ENCODE results near the gene KCNH1. TPM values are rescaled to one million over a fixed set of nuclear protein-coding genes. Genes with fewer than 3 reads are reported as not detected.

KCNH1 gene
- total RNA-seq, 1 donor = 41.3 TPM

GRCh38 chr1:211019266-211019665 is 114.7 kb downstream of the KCNH1 start:
- H3K36me3 ChIP-seq (ENCODE audit: insufficient read depth, low read length) = no peaks in the 10 kb centered on the region
- no peak overlapping the region for H3K4me3 ChIP-seq (ENCODE audit: insufficient read depth, low read length)
- H3K4me2 ChIP-seq (ENCODE audit: insufficient read depth, low read length) = no peak overlapping the region
- no peaks in the 10 kb centered on the region for H3K4me1 ChIP-seq (ENCODE audit: insufficient read depth, low read length)
- TF ChIP-seq CTCF (IDR thresholded peaks at IDR 0.05; ENCODE audit: extremely low read depth, low read depth, low read length) = no peak
- no peak overlapping the region for H3K27ac ChIP-seq (ENCODE audit: low read depth, low read length)
- no peak for DNase-seq (ENCODE audit: insufficient read length, low spot score, missing footprints)
- no peak overlapping the region for H2AFZ ChIP-seq (ENCODE audit: low read length)
- no peaks in the 10 kb centered on the region for H4K20me1 ChIP-seq (ENCODE audit: insufficient read depth, low read length)
- H3K79me2 ChIP-seq (ENCODE audit: insufficient read depth, low read length) = no peaks in the 10 kb centered on the region
- no peaks in the 10 kb centered on the region for H3K27me3 ChIP-seq (ENCODE audit: insufficient read depth, low read length)
- no peaks in the 10 kb centered on the region for H3K9me3 ChIP-seq (ENCODE audit: low read depth, low read length)

GRCh38 chr1:211018690-211019089 is 115.3 kb downstream of the KCNH1 start:
- no peaks in the 10 kb centered on the region for H3K36me3 ChIP-seq (ENCODE audit: insufficient read depth, low read length)
- H3K4me2 ChIP-seq (ENCODE audit: insufficient read depth, low read length) = no peak overlapping the region
- DNase-seq (ENCODE audit: insufficient read length, low spot score, missing footprints) = no peak
- no peaks in the 10 kb centered on the region for H3K27me3 ChIP-seq (ENCODE audit: insufficient read depth, low read length)
- H3K4me1 ChIP-seq (ENCODE audit: insufficient read depth, low read length) = peaks cover 3% of the 10 kb centered on the region
- H2AFZ ChIP-seq (ENCODE audit: low read length) = no peak overlapping the region
- H4K20me1 ChIP-seq (ENCODE audit: insufficient read depth, low read length) = peaks cover 3% of the 10 kb centered on the region
- H3K4me3 ChIP-seq (ENCODE audit: insufficient read depth, low read length) = no peak overlapping the region
- TF ChIP-seq CTCF (IDR thresholded peaks at IDR 0.05; ENCODE audit: extremely low read depth, low read depth, low read length) = no peak
- H3K9me3 ChIP-seq (ENCODE audit: low read depth, low read length) = no peaks in the 10 kb centered on the region
- no peaks in the 10 kb centered on the region for H3K79me2 ChIP-seq (ENCODE audit: insufficient read depth, low read length)
- H3K27ac ChIP-seq (ENCODE audit: low read depth, low read length) = no peak overlapping the region

GRCh38 chr1:211017075-211017718 is 116.8 kb downstream of the KCNH1 start:
- Histone ChIP-seq H3K27me3 (ENCODE audit: insufficient read depth, low read length) (no peaks in the 10 kb centered on the region), H4K20me1 (ENCODE audit: insufficient read depth, low read length) (peaks cover 3% of the 10 kb centered on the region), H3K79me2 (ENCODE audit: insufficient read depth, low read length) (no peaks in the 10 kb centered on the region), H3K9me3 (ENCODE audit: low read depth, low read length) (no peaks in the 10 kb centered on the region), H3K36me3 (ENCODE audit: insufficient read depth, low read length) (no peaks in the 10 kb centered on the region), H3K4me3 (ENCODE audit: insufficient read depth, low read length) (no peak overlapping the region), H3K4me2 (ENCODE audit: insufficient read depth, low read length) (no peak overlapping the region), H2AFZ (ENCODE audit: low read length) (no peak overlapping the region), H3K4me1 (ENCODE audit: insufficient read depth, low read length) (peaks cover 10% of the 10 kb centered on the region), H3K27ac (ENCODE audit: low read depth, low read length) (no peak overlapping the region)
- DNase-seq (ENCODE audit: insufficient read length, low spot score, missing footprints) = no peak
- TF ChIP-seq CTCF (IDR thresholded peaks at IDR 0.05; ENCODE audit: extremely low read depth, low read depth, low read length) = no peak

- no peak for TF ChIP-seq CTCF (IDR thresholded peaks at IDR 0.05; ENCODE audit: extremely low read depth, low read depth, low read length)
- H3K79me2 ChIP-seq (ENCODE audit: insufficient read depth, low read length) = no peaks in the 10 kb centered on the region
- no peaks in the 10 kb centered on the region for H3K27me3 ChIP-seq (ENCODE audit: insufficient read depth, low read length)
- peaks cover 3% of the 10 kb centered on the region for H4K20me1 ChIP-seq (ENCODE audit: insufficient read depth, low read length)
- no peaks in the 10 kb centered on the region for H3K36me3 ChIP-seq (ENCODE audit: insufficient read depth, low read length)
- no peak overlapping the region for H3K27ac ChIP-seq (ENCODE audit: low read depth, low read length)
- no peak overlapping the region for H2AFZ ChIP-seq (ENCODE audit: low read length)
- no peak overlapping the region for H3K4me2 ChIP-seq (ENCODE audit: insufficient read depth, low read length)
- no peaks in the 10 kb centered on the region for H3K9me3 ChIP-seq (ENCODE audit: low read depth, low read length)
- H3K4me1 ChIP-seq (ENCODE audit: insufficient read depth, low read length) = peaks cover 10% of the 10 kb centered on the region
- no peak for DNase-seq (ENCODE audit: insufficient read length, low spot score, missing footprints)
- no peak overlapping the region for H3K4me3 ChIP-seq (ENCODE audit: insufficient read depth, low read length)
Measured at GRCh38 chr1:211014275-211014674, 119.7 kb downstream of the KCNH1 start.
